Activated CD8-positive, alpha-beta memory T cell treated with anti-CD3 and anti-CD28 coated beads, Interleukin-2, amount 50 U/mL, for 24 hours (primary cell): Measurements from ENCODE around the gene B4GALNT1.

ENCODE experiments used
- DNase-seq: peaks from one replicate; pipeline ENCODE4 v3.0.0-alpha.2; 2020; ENCODE audit errors: extremely low read depth

Gene B4GALNT1

GRCh38 chr12:57585156-57585555, 47.8 kb downstream of the B4GALNT1 start:
- DNase-seq: no peak

GRCh38 chr12:57584690-57585089, 48.3 kb downstream of the B4GALNT1 start:
- DNase-seq: no peak

- no peak for DNase-seq
Measured at GRCh38 chr12:57584050-57584449, 49.0 kb downstream of the B4GALNT1 start.

GRCh38 chr12:57583008-57583831, 49.8 kb downstream of the B4GALNT1 start:
- DNase-seq: peak; percentile 49

- no peak for DNase-seq
Measured at GRCh38 chr12:57582440-57582839, 50.6 kb downstream of the B4GALNT1 start.

GRCh38 chr12:57581802-57582201, 51.2 kb downstream of the B4GALNT1 start:
- no peak for DNase-seq

- no peak for DNase-seq
Measured at GRCh38 chr12:57580466-57580795, 52.6 kb downstream of the B4GALNT1 start.

- no peak for DNase-seq
Measured at GRCh38 chr12:57579677-57580465, 53.1 kb downstream of the B4GALNT1 start.

- DNase-seq: no peak
Measured at GRCh38 chr12:57579011-57579410, 54.0 kb downstream of the B4GALNT1 start.

GRCh38 chr12:57577981-57578758, 54.8 kb downstream of the B4GALNT1 start:
- DNase-seq: no peak

GRCh38 chr12:57576613-57577160, 56.3 kb downstream of the B4GALNT1 start:
- DNase-seq: no peak
